Fibroblast of skin of left biceps (primary cell): ENCODE measurements around the gene RCOR3.
A peak's percentile ranks its signal among the peaks of the same experiment; 100 is the strongest.
"Not testable (repeated sequence)": the region's sequence is repeated elsewhere in the genome, so short reads cannot be mapped to it uniquely, and the experiment has no call there.

ENCODE experiments used
- DNase-seq, 2 experiments: peaks; one replicate each; pipeline ENCODE4 v3.0.0-alpha.2; 2013; ENCODE audit warnings: low read depth in 2 of 2

The RCOR3 gene

DNA sequence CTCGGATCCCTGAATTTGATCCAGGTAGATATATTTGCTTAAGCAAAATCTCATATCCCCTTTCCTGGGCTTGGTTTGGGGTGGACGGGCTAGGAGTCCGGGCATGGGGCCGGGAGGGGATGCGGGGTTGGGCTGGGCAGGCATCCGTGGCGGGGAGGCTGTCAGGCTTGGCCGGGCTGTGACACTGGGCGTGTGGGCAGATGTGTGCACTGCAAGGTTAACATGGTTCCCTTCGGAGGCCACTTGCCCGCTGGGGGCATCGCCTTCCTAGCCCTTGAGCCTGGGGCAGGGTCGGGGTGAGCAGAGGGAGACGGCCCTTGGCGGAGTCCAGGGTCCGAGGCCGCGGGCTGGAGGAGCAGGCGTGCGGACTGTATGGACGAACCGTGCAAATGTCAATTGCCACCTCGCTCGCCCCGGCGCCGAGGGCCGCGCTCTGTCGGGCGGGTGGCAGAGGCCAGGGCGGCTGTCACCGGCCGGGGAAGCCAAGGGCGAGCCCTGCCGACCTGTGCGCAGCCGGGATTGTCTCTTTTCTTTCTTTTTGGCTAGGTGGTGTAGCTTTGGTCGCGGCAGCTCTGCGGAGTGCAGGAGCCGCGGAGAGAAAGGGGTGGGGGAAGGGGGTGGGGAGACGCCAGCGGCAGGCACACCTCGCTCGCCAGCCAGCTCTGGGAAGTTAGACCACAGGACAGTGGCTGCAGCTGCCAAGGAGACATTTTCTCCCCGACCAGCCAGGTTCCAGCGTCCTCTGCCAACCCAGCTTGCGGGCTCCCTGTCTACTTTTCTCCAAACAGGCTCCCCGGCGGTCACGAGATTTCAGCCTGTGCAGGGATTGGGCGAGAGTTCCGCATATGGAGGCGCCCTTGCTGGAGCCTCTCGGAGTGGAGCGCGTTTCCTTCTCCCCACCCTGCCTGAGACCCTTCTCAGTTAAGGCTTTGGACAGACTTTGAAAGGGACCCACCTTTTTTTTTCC lies 1.3 kb downstream of the RCOR3 start:
- peak in 1 of 2 experiments; percentile 24 for DNase-seq

DNA sequence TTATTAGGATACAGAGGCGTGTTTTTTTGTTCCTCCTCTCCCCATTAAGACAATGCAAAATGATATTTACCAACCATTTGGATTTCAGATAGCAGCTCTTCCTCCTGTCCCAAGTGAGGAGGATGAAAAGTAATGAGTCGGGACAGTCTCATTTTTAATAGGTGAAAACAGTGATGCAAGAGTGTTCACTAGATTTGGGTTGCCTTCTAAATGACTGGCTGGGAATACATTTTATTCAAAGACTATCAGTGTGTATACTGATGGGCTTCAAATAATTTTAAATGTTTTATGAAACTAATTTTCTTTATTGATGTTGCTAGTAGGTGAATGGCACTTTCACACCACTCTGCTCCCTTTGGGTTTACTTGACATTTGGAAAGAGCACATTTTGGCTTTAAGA lies 2.1 kb downstream of the RCOR3 start:
- no peak for DNase-seq

DNA sequence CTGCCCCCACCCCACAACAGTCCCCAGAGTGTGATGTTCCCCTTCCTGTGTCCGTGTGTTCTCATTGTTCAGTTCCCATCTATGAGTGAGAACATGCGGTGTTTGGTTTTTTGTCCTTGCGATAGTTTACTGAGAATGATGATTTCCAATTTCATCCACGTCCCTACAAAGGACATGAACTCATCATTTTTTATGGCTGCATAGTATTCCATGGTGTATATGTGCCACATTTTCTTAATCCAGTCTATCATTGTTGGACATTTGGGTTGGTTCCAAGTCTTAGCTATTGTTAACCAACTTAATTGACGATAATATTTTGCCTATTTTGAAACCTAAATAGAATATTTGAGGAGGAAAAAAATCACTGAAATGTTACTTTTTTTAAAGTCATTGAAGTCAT lies 3.9 kb downstream of the RCOR3 start:
- not testable (repeated sequence) for DNase-seq

DNA sequence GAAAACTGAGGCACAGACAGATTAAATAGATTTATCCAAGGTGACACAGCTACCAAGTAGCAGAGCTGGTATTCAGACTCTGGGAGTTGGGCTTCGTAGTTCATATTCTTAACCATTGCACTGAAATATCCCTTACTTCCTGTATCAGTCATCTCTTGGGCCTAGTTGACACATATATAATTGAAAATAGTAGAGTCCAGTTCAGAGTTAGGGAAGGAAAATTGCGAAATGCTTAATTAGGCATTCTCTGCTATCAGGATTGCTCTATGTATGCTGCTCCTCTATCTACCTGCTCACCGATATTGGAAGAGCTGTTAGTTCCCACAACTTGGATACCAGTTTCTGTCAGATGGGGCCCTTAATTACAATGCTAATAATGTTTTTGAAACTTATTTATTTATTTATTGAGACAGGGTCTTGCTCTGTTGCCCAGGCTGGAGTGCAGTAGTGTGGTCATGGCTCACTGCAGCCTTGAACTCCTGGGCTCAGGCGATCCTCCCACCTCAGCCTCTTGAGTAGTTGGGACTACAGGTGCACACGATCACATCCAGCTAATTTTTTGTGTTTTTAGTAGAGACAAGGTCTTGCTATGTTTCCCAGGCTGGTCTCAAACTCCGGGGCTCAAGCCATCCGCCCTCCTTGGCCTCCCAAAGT lies 8.2 kb downstream of the RCOR3 start:
- no peak for DNase-seq

DNA sequence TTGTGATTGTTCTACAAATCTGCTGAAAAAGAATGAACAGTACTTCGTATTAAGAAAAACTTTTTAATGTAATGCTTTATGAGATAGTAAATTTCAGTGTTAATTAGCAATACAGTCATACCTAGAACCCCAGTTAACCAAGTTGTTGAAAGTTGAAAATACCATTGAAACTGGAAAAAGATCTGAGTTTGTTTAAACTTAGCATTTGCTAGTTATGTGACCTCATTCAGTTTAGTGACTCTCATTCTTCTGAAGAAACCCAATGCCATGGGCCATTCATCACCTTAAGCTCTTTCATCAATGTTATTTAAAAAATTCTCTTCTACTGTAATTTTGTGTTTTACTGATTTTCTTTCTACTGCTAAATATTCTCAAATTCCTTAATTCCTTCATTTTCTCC lies 20.2 kb downstream of the RCOR3 start:
- no peak for DNase-seq

DNA sequence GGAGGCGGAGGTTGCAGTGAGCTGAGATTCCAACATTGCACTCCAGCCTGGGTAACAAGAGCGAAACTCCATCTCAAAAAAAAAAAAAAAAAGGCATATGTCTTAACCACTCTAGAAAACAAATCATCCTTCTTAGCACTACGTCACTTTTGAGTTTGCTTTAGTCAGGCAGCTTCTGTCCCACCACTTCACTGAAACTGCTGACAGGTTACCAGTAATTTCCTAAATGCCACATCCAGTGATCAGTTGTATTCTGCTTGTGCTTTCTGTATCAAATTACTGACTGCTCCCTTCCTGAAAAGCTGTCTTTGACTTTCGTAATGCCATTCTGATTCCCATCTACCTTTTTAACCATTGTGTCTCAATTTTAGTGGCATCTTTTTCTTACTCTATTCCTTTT lies 21.7 kb downstream of the RCOR3 start:
- DNase-seq = no peak

DNA sequence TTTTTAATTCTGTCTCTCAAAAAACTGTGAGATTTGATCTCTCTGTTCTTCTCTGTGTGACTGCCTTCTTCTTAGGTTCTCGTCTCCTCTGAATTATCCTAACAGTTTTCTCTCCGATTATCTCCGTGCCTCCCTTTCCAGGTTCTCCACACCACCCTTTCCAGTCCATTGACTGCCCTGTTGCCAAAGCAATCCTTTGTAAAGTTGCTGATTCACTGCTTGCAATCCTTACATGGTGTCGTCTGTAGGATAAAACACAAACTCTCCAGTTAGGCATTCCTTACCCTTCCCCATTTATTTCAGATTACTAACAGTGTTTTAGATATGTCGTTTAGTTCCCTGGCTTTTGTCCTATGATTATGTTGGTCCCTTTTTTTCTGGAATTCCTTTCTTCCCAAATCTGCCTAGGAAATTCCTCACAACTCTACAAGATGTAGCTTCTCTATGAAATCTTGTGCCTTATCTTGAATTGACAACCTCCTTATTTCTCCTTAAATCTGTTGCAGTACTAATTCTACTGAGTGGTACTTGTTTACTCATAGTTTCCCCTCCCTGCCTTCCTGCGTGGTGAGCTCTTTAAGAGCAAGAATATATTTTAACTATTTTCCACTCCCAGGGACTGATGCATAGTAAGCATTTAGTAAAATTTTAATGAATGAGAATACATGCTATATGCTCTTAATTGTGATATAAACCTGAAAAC lies 22.3 kb downstream of the RCOR3 start:
- no peak for DNase-seq

DNA sequence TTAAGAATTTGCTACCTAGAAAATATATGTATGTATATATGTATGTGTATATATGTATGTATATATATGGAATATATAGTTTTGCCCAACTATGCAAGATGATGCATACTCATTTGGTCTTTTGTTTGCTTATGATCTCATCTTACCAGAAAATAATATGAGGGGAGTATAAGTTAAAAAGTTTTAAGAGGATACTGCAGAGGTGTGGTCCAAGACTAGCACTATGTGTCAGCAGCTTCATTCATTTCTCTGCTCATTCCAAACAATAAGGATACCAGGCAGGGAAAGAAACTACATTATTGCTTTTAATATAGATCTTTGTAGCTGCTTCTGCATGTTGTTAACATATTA lies 22.8 kb downstream of the RCOR3 start:
- no peak for DNase-seq

DNA sequence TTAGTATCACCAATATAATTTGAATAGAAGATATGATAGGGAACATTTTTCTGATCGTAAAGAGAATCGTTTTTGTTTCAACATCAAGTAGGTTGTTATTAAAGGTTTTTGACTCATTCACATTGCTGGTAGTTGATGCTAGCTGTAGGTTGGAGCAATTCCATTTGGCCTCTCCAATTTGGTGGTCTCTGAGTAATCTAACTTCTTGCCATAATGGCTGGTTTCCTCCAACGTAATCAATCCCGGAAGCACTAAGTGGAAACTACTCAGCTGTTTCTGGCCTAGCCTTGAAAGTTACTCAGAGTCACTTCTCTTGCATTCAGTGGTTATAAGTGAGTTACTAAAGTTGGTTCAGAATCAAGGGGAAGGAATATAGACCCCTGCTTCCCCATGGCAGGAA lies 26.0 kb downstream of the RCOR3 start:
- no peak for DNase-seq

DNA sequence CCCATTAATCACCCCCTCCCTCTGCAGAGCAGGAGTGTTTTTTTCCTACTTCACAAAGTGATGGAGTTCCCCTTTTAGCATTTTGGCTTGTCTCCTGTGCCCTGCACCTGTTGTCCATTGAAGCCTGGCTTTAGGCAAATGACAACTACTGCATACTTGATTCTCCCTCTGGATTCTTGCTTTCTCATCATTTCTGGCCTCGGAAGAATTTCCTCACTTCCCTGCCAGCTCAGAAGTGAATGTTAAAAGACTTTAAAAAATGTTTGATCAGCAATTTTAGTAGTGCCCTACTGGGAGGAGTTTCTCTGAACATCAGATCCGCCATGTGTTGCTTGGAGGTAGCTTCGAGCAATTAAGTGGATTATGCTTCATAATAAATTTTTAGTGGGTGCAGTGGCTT lies 28.1 kb downstream of the RCOR3 start:
- no peak for DNase-seq

DNA sequence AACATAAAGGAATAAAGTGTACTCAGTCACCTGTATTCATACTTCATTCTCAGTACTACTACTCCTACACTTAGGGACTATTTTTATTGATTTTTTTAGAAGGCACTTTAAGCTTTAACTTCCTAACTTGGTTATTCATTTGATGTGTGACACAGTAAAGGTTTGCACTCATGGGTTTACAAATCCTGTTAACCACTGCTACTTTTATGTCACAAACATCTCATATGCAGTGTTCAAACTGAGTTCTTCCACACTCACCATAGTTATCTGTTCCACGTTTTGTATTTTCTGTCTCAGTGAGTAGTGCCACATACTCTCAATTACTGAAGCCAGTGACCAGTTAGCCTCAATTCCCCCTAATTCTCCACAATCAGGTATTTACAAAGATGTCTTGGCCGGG lies 33.2 kb downstream of the RCOR3 start:
- no peak for DNase-seq

DNA sequence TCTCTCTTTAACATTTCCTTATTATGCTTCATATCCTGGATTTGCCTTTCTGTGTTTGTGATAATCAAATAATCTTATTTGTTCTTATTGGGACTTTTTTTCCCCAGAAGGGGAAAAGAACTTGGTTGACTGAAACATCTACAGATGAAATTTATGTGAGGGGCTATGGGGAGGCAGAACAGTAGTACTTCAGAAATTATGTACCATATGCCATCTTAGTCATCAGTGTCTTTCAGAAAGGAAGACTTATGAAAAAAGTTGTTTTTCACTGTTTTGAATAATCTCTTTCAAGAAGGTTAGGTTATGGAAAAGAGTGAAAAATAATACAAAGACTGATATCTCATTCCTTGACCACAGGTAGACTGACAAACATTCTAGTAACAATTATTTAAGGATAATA lies 37.2 kb downstream of the RCOR3 start:
- DNase-seq = no peak

DNA sequence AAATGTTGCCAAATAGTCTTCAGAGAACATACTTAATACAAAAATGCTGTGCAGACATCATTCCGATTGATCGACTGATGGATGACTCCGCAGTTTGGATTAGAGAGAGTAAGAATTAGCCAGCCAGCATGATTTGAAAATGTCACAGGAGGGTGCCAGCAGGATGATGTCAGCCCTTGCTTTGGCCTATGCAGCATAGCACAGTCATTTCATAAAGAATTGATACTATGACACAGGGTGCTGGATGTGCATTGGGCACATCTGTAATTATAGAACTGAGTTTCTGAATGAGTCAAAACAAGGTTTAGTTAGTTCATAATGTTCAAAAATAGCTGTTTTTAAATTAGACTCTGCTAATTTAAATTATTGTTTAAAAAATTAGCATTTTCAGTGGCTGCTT lies 45.9 kb downstream of the RCOR3 start:
- no peak for DNase-seq

DNA sequence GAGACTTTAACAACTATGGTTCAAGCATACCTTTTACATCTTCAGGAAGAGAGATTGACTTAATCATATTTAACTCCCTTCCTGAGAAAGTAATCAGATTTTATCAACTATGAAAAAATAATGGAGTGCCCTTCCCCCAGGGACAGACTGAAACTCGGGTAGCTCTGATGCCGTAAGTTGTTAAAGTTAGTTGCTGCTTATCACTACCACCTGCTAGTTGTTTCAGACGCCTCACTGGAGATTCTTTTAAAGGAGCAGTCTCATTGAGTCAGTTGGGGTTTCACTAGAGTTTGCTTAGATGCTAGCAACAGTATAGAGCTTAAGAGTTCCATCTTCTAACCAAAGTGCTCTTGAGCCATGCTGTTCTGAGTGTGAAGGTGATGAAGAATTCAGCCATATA lies 50.5 kb downstream of the RCOR3 start:
- DNase-seq = no peak

DNA sequence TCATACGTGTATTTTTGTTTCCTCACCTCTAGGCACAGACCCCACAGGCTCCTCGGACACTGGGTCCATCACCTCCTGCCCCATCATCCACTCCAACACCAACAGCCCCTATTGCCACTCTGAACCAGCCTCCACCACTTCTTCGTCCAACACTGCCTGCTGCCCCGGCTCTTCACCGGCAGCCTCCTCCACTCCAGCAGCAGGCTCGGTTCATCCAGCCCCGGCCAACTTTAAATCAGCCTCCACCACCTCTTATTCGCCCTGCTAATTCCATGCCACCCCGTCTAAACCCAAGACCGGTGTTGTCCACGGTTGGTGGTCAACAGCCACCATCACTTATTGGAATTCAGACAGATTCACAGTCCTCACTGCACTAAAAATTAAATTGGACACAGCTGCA lies 54.2 kb downstream of the RCOR3 start:
- DNase-seq = no peak

DNA sequence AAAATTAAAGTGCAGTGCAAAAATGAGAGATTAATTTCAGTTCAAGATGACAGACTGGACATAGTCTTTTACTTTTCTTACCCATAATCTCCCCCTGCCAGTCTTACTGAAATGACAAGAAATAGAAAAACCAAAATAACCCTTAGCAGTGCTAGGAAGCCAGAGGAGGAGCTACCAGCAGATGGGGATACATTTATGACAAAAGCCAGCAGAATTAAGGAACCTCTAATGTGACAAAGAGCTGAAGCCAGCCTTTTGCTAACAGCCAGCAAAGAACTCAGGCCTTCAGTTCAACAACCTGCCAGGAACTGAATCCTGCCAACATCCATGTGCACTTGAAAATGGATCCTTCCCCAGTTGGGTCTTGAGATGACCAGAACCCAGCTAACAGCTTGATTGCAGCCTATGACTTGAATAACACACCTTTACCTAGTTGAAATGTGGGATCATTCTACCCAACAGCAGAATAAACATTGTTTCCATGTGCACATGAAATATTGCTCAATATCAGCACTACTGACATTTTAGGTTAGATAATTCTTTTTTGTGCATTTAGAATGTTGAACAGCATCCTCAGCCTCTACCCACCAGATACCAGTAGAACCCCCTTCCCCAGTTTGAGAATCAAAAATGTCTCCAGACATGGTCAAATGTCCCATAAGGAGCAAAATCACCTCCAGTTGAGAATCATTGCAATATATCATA lies 59.6 kb downstream of the RCOR3 start:
- DNase-seq = no peak

DNA sequence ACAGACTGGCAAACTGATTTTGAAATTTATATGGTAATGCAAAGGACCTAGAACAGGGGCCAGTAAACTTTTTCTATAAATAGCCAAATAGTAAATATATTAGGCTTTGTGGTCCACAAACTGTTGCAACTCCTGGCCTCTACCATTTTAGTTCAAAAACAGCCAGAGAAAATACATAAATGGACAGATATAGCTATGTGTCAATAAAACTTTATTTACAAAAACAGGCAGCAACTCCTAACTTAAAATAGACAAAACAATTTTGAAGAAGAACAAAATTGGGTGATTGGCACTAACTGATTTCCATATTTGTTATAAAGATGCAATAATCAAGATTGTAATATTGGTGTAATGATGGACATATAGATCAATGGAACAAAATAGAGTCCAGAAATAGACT lies 60.7 kb downstream of the RCOR3 start:
- no peak for DNase-seq

DNA sequence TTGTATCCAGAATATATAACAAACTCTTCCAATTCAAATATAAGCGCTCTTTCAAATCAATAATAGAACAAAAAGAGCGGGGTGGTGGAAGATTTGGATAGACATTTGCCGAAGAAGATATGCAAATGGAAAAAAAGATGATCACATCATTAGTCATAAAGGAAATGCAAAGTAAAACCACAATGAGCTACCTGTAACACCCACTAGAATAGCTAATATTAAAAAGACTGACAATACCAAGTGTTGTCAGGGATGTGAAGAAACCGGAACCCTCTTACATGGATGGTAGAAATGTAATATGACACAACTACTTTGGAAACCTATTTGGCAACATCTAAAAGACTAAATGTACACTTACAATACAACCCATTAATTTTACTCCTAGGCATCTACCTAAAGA lies 61.8 kb downstream of the RCOR3 start:
- no peak for DNase-seq

DNA sequence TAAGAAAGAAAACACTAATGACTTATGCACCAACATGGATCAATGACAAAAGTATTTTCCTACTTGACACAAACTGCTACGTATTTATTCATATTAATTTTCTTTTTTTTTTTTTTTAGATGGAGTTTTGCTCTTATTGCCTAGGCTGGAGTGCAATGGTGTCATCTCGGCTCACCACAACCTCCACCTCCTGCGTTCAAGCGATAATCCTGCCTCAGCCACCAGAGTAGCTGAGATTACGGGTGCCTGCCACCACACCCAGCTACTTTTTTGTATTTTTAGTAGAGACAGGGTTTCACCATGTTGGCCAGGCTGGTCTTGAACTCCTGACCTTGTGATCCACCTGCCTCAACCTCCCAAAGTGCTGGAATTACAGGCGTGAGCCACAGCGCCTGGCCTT lies 62.5 kb downstream of the RCOR3 start:
- DNase-seq = not testable (repeated sequence)

DNA sequence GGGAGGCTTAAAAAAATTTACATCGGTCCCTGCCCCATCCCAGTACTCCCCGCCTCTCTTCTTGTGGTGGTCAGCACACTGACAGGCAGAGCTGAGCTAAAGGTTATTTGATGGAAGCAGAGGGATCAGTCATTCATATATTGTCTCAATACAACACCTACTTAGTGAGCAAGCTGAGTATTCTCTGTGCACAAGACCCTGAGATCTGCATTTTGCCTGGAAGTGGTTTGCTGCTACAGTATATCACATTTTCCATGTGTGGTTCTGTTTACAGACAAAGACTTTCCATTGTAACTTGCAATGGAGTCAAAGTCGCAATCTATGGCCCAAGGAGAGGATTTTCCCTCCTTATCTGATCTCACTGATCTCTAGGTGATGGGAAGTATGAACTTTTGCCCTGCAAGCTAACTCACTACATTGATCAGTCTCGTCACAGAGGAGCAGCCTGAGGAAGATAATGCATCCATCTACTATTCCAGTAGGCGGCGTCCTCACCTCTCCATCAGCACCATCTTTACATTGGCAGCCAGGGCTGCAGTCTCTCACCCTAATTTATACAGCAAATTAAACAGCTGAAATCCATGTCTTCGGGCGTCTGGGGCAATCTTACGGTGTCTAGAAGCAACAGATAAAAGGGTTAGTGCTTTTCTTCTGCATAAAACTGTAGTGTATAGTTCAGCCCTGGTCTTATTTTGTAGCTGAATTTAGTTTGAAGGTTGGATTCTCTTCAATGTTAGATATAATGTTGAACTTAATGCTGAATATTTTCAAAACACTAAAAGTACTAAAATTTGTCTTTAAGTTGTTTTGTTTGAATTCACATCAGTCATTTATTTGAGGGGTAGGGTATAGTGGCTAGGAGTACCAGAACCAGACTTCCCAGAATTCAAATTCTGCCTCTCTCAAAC lies 64.2 kb downstream of the RCOR3 start:
- DNase-seq = no peak
